NCI-H82 (cell line): ENCODE measurements around the gene ZC3H10.

Experiments
- DNase-seq: peaks from one replicate; lab custom pipeline; 2025; lab: John Stamatoyannopoulos, UW

ZC3H10 gene

GRCh38 chr12:56127888-56128669, 10.0 kb downstream of the ZC3H10 start, which contains the start of gene ESYT1:
ESYT1 (plus strand) TSS chr12:56128267; CDS start chr12:56128320, 53 bp downstream.
- DNase-seq: peak; percentile 100

- peak; percentile 62 for DNase-seq
These were observed 10.7 kb downstream of the ZC3H10 start for GRCh38 chr12:56128670-56129205.

GRCh38 chr12:56129206-56129941, 11.3 kb downstream of the ZC3H10 start:
- DNase-seq: peak; percentile 66

DNA sequence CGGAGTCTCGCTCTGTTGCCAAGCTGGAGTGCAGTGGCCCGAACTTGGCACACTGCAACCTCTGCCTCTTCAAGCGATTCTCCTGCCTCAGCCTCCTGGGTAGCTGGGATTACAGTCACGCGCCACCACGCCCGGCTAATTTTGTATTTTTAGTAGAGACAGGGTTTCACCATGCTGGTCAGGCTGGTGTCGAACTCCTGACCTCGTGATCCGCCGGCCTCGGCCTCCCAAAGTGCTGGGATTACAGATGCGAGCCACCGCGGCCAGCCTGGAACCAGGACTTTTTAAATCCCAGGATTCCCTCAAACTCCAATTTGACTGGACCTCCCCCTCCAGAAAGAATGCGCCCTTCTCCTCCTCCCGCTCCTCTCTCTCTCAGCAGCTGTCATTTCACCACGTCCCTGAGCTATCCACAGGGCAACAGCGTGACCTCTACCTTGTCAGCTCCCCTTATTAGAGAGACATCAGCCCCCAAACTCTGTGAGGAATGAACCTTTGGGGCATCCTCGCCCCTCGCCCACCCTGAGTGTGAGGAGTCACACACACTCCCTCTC, 12.0 kb downstream of the ZC3H10 start:
- no peak for DNase-seq

DNA sequence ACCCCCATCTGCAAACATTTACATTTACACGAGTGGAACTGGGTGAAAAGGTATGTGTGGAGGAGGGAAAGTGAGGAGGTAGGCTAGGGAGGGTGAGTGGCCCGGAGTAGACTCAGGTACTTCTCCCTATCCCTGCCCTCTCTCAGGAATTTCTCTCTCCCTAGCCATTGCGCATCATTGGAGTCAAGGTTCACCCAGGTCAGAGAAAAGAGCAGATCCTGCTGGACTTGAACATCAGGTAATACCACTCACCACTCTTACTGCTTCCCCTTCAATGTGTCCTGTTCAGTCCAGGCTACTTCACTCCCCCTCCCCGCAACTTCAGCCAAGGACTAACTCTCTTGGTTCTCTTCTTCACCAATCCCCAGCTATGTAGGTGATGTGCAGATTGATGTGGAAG, 12.8 kb downstream of the ZC3H10 start:
- no peak for DNase-seq

GRCh38 chr12:56134897-56135296, 16.8 kb downstream of the ZC3H10 start:
- no peak for DNase-seq

GRCh38 chr12:56137853-56138571, 19.9 kb downstream of the ZC3H10 start:
- DNase-seq: no peak

GRCh38 chr12:56141946-56142784, 24.1 kb downstream of the ZC3H10 start:
- no peak for DNase-seq

DNA sequence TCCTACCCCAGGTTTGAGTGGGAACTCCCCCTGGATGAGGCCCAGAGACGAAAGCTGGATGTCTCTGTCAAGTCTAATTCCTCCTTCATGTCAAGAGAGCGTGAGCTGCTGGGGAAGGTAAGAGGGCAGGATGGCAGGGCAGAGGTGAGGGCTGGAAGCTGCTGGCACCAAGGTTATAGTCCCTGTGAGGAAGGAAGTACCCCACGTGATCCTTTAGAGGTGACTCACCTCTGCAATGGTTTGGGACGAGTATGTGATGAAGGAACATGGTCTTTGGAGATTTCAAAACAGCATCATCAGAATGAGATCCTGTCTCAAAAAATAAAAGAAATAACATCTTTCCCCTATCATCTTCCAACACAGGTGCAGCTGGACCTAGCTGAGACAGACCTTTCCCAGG, 25.2 kb downstream of the ZC3H10 start:
- DNase-seq: no peak

- DNase-seq: no peak
These were observed 25.8 kb downstream of the ZC3H10 start for GRCh38 chr12:56143870-56144269.

DNA sequence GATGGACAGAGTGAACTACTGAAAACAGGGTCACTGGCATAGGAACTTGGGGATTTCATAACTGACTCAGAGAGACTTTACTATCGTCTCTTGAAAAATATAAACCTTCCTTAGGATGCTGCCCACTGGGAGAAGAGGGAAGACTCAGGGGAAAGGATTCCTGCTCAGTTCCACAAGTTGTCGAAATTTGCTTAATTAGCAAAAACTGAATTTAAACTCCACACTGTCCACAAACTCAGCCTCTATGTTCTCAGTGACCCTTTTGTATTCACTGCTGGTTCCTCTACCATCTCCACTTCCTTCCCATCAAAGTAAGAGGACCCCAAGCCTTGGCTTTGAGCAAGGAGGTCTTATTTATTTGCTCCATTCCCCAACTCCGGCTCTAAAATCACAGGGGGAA, 27.2 kb downstream of the ZC3H10 start:
- DNase-seq: no peak

- DNase-seq: no peak
These were observed 28.7 kb downstream of the ZC3H10 start for GRCh38 chr12:56146492-56147460.

DNA sequence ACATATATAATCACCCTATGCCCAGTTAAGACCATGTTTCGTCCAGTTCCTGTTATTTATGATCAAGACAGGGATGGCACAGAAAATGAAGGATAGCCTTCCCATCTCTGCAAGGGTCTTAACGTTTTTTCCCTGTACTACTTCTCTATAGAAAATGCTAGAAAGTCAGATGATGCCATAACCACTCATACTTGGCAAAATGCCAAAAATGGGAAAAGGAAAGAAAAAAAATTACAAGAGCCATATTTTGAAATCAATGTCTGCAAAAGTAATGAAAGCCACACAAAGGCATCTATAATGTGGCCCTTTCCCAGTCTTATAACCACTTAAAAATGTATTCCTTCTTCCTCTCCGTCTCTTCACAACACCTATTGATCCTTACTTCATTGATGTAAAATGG, 32.5 kb downstream of the ZC3H10 start:
- no peak for DNase-seq

DNA sequence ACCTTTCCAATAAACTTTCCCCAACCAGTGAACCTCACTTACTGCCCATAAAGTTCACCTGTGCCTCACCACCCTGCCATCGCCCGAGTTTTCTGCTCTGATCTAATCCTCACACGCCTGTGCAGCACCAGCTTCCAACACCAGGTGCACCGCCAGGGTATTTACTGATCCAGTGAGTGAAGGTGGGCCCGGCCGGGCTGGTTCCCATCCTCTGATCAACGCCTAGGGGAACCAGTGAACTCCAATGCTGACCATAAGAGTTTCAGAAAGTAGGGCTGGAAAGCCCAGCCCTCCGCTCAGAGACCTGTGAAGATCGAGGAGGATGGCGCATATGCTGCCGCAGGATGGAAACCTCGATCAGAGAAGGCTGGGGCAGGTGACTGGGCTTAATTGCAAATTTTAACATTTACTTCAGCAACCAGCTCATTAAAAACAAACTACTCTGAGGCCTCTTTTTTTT, 33.6 kb downstream of the ZC3H10 start:
- peak; percentile 87 for DNase-seq

DNA sequence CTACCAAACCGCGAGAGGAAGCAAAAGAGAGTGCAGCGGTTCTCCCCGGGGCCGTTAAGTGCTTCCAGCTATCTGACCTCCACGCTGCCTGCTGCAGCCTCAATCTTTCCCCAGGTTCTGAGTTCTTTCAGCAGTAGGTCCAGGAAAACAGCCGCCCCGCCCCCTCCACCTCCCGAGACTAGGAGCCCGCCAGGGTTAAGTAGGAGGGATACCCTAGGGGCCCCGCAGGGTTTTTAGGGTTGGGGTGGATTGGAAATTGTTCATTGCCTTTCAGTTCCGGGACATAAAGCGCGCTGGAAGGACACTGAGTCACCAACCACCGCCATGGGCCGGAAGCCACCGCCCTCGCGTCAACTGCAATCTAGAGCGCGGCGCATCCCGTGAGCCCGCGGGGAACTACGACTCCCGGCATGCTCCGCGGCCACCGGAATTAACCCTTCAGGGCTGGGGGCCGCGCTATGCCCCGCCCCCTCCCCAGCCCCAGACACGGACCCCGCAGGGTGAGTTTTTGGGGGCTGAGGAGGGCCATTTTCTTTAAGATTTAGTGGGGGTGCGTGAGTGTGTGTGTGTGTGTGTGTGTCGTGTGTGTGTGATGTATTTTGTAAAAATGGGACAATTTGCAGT, 34.2 kb downstream of the ZC3H10 start, which contains the start of gene MYL6B:
TSS of gene MYL6B (plus strand) at position 456 of the 624 bp plus-strand sequence. CDS start 1,332 bp downstream, outside the sequence.
- peak; percentile 95 for DNase-seq

- peak; percentile 28 for DNase-seq
These were observed 35.0 kb downstream of the ZC3H10 start for GRCh38 chr12:56152756-56153677.

DNA sequence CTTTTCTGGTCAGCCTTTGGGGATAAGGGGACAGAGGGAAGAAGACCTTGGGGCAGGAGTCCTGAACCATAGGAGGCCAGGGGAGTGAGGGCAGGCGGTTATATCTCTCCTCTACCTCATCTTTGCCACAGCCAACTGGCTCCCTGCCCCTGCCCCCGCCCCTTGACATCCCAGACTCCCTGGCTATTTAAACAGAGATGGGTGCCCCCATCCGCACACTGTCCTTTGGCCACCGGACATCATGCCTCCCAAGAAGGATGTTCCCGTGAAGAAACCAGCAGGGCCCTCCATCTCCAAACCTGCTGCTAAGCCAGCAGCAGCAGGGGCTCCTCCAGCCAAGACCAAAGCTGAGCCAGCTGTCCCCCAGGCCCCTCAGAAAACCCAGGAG, 35.6 kb downstream of the ZC3H10 start:
- DNase-seq: no peak

GRCh38 chr12:56154246-56154771, 36.2 kb downstream of the ZC3H10 start:
- peak; percentile 90 for DNase-seq
